ENCODE data around the gene ST8SIA1.

The ST8SIA1 gene

DNA sequence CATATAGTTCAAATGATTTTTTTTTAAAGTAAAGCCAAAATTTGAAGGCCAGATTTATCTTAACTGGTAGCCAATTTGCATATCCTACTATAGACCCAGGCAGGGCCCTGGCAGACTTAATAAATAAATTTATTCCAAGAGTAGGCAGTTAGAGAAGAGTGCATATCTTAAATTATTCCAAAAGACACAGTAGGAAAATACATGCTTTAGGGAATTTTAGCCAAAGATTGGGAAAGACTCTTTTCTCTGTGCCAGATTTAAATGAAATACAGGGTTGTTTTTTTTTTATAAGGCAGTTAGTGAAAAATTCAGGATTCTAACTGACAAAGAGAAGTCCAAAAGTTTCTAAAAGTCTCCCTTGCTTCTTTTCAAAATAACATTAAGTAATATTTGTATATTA lies 65.5 kb downstream of the ST8SIA1 start:
- DNase-seq (ENCODE audit: low read depth in 1 of 2, low spot score in 1 of 2), result no peak
- no peak for TF ChIP-seq JUND (IDR thresholded peaks at IDR 0.05; ENCODE audit: low read depth)
- in situ Hi-C loops (cut with HindIII; ENCODE audit: low pct_unique_long_range_greater_than_20kb, low sequenced_read_pairs), result no loop called here

DNA sequence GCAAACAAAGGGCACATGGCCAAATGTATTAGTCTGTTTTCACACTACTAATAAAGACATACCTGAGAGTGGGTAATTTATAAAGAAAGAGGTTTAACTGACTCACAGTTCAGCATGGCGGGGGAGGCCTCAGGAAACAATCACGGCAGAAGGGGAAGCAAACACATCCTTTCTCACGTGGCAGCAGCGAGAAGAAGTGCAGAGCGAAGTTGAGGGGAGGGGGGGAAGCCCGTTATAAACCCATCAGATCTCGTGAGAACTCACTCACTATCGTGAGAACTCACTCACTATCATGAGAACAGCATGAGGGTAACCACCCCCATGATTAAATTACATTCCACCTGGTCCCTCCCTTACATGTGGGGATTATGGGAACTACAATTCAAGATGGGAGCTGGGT lies 66.1 kb downstream of the ST8SIA1 start:
- TF ChIP-seq JUND (IDR thresholded peaks at IDR 0.05; ENCODE audit: low read depth), result no peak
- DNase-seq (ENCODE audit: low read depth in 1 of 2, low spot score in 1 of 2), result no peak
- in situ Hi-C loops (cut with HindIII; ENCODE audit: low pct_unique_long_range_greater_than_20kb, low sequenced_read_pairs), result no loop called here

DNA sequence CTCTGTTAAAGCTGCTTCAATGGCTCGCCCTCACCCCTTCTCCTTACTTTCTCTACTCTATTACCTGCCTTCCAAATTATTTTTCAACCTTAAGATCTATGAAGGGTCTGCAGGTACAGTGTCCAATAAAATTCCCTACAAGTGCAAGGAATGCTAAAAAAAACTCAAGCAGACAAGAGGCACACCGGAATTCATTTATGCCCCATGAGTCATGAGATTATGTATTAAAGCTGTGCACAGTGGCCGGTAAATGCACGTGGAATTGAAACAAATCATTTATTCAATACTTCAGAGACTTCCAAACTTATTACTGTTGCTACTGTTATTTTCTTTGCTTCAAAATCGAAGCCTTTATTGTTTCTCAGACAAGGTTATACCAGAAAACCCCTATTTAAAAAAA lies 68.4 kb downstream of the ST8SIA1 start:
- in situ Hi-C loops (cut with HindIII; ENCODE audit: low pct_unique_long_range_greater_than_20kb, low sequenced_read_pairs), result no loop called here
- no peak for TF ChIP-seq JUND (IDR thresholded peaks at IDR 0.05; ENCODE audit: low read depth)
- DNase-seq (ENCODE audit: low read depth in 1 of 2, low spot score in 1 of 2), result no peak

DNA sequence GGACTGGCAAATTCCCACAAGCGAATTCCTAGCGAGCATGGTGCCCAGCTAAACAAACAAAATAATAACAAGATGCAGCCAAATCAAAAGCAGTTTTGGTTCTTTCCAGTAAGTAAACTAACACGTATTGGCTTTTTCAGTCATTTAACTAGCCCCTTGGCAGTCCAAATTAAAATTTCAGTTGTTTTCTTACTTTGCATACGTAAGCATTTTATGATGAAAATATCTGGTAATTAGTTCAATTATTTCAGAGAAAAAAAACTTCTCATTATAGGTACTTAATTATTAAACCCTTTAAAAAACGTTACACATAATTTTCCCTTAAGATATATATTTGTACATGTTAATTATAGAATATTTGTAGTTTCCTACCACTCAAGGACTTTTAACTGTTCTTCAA lies 70.1 kb downstream of the ST8SIA1 start:
- DNase-seq (ENCODE audit: low read depth in 1 of 2, low spot score in 1 of 2), result no peak
- in situ Hi-C loops (cut with HindIII; ENCODE audit: low pct_unique_long_range_greater_than_20kb, low sequenced_read_pairs), result no loop called here
- TF ChIP-seq JUND (IDR thresholded peaks at IDR 0.05; ENCODE audit: low read depth), result no peak

DNA sequence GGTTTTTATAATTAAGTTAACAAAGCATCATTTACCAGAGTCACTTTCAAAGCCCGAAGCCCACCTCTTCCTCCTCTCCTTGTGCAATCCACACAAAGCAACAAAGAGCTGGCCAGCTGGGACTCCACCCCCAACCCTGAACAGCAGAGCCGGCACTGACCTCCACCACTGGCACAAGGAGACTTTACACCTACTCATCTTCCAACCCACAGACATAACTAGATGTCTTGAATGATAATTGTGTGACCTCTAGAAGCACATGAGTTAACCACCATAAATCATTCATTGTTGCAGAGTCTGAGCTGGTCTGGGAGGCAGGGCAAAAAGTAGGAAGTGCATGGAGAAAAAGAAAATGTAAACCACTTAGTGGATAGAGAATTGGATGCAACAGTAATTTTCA lies 72.2 kb downstream of the ST8SIA1 start:
- TF ChIP-seq JUND (IDR thresholded peaks at IDR 0.05; ENCODE audit: low read depth), result no peak
- in situ Hi-C loops (cut with HindIII; ENCODE audit: low pct_unique_long_range_greater_than_20kb, low sequenced_read_pairs), result no loop called here
- DNase-seq (ENCODE audit: low read depth in 1 of 2, low spot score in 1 of 2), result no peak

DNA sequence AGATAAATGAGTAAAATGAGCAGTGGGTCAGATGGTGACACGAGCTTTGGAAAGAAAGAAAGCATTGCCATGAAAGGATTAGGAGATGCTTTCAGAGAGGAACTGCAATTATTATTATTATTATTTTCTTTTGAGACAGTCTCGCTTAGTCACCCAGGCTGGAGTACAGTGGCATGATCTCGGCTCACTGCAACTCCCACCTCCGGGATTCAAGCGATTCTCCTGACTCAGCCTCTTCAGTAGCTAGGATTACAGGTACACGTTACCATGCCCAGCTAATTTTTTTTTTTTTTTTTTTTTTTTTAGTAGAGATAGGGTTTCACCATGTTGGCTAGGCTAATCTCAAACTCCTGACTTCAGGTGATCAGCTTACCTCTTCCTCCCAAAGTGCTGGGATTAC lies 77.4 kb downstream of the ST8SIA1 start:
- in situ Hi-C loops (cut with HindIII; ENCODE audit: low pct_unique_long_range_greater_than_20kb, low sequenced_read_pairs), result no loop called here

DNA sequence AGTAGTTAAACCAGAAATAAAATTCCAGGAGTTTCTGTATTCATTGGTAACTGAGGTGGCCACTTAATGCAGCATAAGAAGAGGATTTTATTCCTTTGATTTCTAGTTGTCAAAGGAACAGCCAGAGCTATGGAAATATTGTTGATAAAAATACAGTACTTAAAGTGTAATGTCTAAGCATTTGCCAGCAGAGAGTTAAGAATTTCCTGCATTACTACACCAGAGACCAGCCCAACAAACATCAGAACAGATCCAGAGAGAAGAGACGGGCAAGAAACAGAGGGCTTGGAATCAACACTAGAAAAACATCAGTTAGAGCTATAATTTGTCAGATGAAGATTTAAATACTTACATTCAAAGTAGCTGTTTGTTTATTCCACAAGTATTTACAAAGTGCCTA lies 77.9 kb downstream of the ST8SIA1 start:
- TF ChIP-seq JUND (IDR thresholded peaks at IDR 0.05; ENCODE audit: low read depth), result no peak
- no peak for DNase-seq (ENCODE audit: low read depth in 1 of 2, low spot score in 1 of 2)
- in situ Hi-C loops (cut with HindIII; ENCODE audit: low pct_unique_long_range_greater_than_20kb, low sequenced_read_pairs), result no loop called here

More for the DNA sequence above, 77.4 kb downstream of the ST8SIA1 start:
- TF ChIP-seq JUND (IDR thresholded peaks at IDR 0.05; ENCODE audit: low read depth), result no peak
- no peak for DNase-seq (ENCODE audit: low read depth in 1 of 2, low spot score in 1 of 2)

DNA sequence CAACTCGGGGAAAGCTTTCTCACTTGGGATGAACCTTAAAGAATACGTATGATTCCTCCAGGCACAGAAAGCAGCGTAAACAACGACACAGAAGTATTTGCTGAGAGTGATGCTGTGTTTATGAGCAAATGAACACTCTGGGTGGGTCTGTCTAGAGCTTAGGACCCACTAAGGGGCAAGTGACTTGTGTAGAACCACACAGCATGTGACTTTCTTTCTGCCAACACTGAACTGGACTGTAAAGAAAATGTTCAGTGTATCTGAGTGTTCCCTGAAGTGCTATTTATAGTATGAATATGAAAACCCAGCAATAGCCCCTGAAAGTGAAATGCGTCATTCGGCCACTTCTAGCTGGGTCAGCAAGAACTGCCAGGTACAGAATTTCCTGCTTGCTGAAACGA lies 78.5 kb downstream of the ST8SIA1 start:
- no peak for TF ChIP-seq JUND (IDR thresholded peaks at IDR 0.05; ENCODE audit: low read depth)
- in situ Hi-C loops (cut with HindIII; ENCODE audit: low pct_unique_long_range_greater_than_20kb, low sequenced_read_pairs), result no loop called here
- DNase-seq (ENCODE audit: low read depth in 1 of 2, low spot score in 1 of 2), result no peak

DNA sequence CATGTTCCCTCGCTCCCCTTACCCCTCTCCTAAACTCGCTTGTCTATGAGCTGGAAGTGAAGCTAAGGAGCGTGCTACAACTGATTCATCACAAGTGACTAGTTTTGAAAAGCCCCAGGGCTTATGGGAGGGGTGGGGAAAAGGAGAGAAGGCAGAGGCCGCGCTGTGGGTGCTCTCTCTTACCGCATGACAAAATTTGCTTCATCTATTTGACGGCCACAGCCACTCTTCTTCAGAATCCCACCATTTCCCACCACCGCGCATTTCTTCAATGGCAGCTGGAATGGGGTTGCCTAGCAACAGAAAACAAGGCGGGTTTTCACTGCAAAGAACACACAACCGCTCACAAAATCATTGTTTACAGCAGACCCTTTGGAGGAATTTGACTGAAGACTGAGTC lies 79.4 kb downstream of the ST8SIA1 start:
- no peak for DNase-seq (ENCODE audit: low read depth in 1 of 2, low spot score in 1 of 2)
- TF ChIP-seq JUND (IDR thresholded peaks at IDR 0.05; ENCODE audit: low read depth), result no peak
- in situ Hi-C loops (cut with HindIII; ENCODE audit: low pct_unique_long_range_greater_than_20kb, low sequenced_read_pairs), result no loop called here

DNA sequence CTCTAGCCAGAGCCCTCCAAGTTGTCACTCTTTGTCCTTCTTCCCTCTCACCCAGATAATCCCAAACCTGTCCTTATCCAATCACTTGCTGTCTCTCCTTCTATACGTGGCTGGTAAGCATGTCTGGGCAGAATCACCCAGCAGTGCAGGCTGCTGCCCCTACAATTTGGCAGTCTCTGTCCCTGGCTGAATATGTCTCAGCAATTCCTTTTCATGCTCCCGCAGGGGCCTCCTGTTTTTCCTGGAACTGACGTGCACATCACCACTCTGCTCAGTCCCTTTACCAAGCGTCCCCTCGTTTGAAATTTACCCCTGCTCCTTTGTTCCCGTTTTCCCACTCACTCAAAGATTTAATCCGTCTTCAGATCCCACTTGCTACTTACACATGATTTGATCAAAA lies 80.0 kb downstream of the ST8SIA1 start:
- in situ Hi-C loops (cut with HindIII; ENCODE audit: low pct_unique_long_range_greater_than_20kb, low sequenced_read_pairs), result no loop called here
- TF ChIP-seq JUND (IDR thresholded peaks at IDR 0.05; ENCODE audit: low read depth), result no peak
- DNase-seq (ENCODE audit: low read depth in 1 of 2, low spot score in 1 of 2), result no peak

DNA sequence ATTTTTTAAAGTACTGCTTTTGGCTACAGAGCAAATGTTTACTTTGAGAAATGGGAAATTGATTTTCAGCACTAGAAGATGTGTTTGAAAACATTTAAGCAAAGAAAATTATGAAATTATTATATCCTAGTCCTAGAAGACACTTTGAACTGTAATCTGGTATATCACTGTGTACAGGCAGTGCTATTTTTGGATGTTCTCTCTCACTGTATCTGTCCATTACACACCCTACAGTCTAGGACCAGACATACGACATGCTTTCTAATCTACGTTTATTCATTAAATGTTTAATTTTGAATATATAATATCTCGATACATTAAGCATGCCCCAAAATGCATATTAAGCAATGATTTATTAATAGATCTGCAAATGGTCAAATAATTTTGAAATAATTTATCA lies 82.5 kb downstream of the ST8SIA1 start:
- no peak for TF ChIP-seq JUND (IDR thresholded peaks at IDR 0.05; ENCODE audit: low read depth)
- in situ Hi-C loops (cut with HindIII; ENCODE audit: low pct_unique_long_range_greater_than_20kb, low sequenced_read_pairs), result no loop called here
- DNase-seq (ENCODE audit: low read depth in 1 of 2, low spot score in 1 of 2), result no peak

DNA sequence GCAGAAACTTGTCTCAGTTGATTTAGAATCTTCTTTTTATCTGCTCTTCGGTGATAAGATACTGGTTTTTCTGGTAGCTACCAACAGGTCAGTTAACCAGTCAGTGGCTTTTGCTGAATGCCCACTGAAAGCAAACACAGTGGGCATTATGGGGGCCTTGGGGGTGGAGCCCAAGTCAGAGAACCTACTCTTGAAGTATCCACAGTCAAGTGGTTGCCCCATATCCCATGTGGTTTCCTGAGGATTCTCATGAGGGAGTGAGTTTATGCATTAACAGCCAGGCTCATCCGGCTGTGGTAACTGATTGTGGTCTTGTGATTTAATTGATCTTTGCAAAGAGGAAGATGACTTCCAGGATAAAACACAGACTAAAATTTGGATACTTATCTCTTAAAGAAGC lies 83.7 kb downstream of the ST8SIA1 start:
- in situ Hi-C loops (cut with HindIII; ENCODE audit: low pct_unique_long_range_greater_than_20kb, low sequenced_read_pairs), result no loop called here
- TF ChIP-seq JUND (IDR thresholded peaks at IDR 0.05; ENCODE audit: low read depth), result no peak
- no peak for DNase-seq (ENCODE audit: low read depth in 1 of 2, low spot score in 1 of 2)

DNA sequence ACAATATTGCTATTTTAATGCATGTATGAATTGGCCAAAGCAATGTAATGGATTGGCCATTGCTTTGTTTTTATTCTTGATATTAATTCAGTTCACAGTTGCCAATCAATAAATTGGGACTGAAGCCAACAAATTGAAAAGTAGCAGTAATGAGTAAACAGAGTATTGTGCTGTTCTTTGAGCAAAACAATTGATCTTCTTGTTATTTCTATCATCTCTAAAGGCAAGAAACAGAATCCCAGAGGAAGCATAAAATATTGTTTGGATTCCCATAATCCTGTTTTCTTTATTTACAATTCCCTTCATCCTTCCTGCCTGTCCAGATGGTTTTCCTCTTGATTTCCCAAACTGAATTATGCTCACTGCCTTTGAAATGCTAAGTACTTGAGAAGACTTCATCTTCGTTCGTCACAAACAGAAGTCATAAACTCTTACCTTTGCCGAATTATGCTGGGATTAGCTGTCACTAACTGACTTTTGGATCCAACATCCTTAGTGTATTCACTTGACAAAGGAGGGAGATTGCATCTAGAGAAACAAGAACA lies 85.9 kb downstream of the ST8SIA1 start:
- no peak for TF ChIP-seq JUND (IDR thresholded peaks at IDR 0.05; ENCODE audit: low read depth)
- in situ Hi-C loops (cut with HindIII; ENCODE audit: low pct_unique_long_range_greater_than_20kb, low sequenced_read_pairs), result no loop called here
- no peak for DNase-seq (ENCODE audit: low read depth in 1 of 2, low spot score in 1 of 2)

DNA sequence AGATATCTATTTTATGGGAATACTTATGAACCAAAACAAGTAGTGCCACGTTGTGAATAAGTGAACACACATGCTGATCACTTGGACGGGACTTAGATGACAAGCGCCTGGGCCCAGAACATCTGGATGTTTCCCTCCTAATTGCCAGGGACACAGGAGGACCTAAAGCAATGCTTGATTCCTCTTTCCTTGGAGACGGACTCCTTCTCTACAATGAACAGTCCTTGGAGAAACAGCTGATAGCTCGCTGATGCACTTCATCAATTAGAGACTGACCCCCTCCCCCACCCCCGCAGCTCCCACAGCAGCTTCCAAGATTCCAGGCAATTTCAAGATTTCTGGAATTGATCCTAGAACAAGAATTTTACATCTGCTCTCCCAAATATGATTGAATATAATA lies 86.4 kb downstream of the ST8SIA1 start:
- no peak for TF ChIP-seq JUND (IDR thresholded peaks at IDR 0.05; ENCODE audit: low read depth)
- in situ Hi-C loops (cut with HindIII; ENCODE audit: low pct_unique_long_range_greater_than_20kb, low sequenced_read_pairs), result no loop called here
- no peak for DNase-seq (ENCODE audit: low read depth in 1 of 2, low spot score in 1 of 2)

All from T47D (cell line).